Common myeloid progenitor, CD34-positive (primary cell): Measurements from ENCODE around the gene TDG. TPM values are rescaled to one million over a fixed set of nuclear protein-coding genes. Genes with fewer than 3 reads are reported as not detected.

Source experiments
- CTCF ChIA-PET: fragments of 350-600 bp; sonication (Branson Sonifier 250); formaldehyde crosslinking; loops from one replicate; lab custom pipeline; 2021; ENCODE audit warnings: antibody characterized with exemption; lab: Charles Lee
- POLR2A ChIA-PET: fragments of 350-600 bp; sonication (Branson Sonifier 250); formaldehyde crosslinking; loops from one replicate; lab custom pipeline; 2021; ENCODE audit warnings: antibody characterized with exemption; lab: Charles Lee
- DNase-seq, 3 donors: peaks; one replicate each; pipeline versions ENCODE4 v3.0.0 to v3.0.0-alpha.2; 2013
- H3K27ac ChIP-seq, 2 experiments: 1 replicate in 1 of 2; 2 replicates in 1 of 2; pipeline ENCODE4 v1.7.0; 2013; ENCODE audit warnings: inconsistent platforms in 2 of 2, low read length in 2 of 2, mild to moderate bottlenecking in 2 of 2, low read depth in 1 of 2, moderate library complexity in 1 of 2; ENCODE audit not compliant: severe bottlenecking in 2 of 2, insufficient read depth in 1 of 2, poor library complexity in 1 of 2
- H3K27me3 ChIP-seq, 5 experiments: replicated peaks in 2 of 5; 1 replicate in 3 of 5; 2 replicates in 2 of 5; pipeline versions ENCODE4 v1.6.1 to v1.7.0; 2013; ENCODE audit warnings: low read length in 4 of 5, mild to moderate bottlenecking in 2 of 5, moderate library complexity in 2 of 5, inconsistent platforms in 1 of 5; ENCODE audit not compliant: insufficient read depth in 5 of 5, control insufficient read depth in 4 of 5
- H3K36me3 ChIP-seq, 4 experiments: 1 replicate in 2 of 4; 2 replicates in 2 of 4; pipeline versions ENCODE4 v1.6.1 to v1.7.0; 2013; ENCODE audit warnings: low read length in 3 of 4, control low read depth in 1 of 4, mild to moderate bottlenecking in 1 of 4; ENCODE audit not compliant: control insufficient read depth in 4 of 4, insufficient read depth in 4 of 4
- H3K4me1 ChIP-seq, 4 experiments: 1 replicate in 3 of 4; 2 replicates in 1 of 4; pipeline versions ENCODE4 v1.6.1 to v1.7.1; 2013; ENCODE audit warnings: low read length in 3 of 4, mild to moderate bottlenecking in 3 of 4, control low read depth in 1 of 4, inconsistent platforms in 1 of 4, moderate library complexity in 1 of 4; ENCODE audit not compliant: control insufficient read depth in 4 of 4, insufficient read depth in 4 of 4; ENCODE audit errors: control extremely low read depth in 1 of 4
- H3K4me3 ChIP-seq, 7 experiments: 1 replicate in 4 of 7; 2 replicates in 3 of 7; pipeline versions ENCODE4 v1.5.1 to v1.7.0; 2013; ENCODE audit warnings: mild to moderate bottlenecking in 7 of 7, low read length in 6 of 7, moderate library complexity in 6 of 7, inconsistent platforms in 2 of 7, low read depth in 2 of 7, control low read depth in 1 of 7; ENCODE audit not compliant: insufficient read depth in 4 of 7, control insufficient read depth in 1 of 7; ENCODE audit errors: extremely low read depth in 1 of 7
- H3K9me3 ChIP-seq, 5 experiments: 1 replicate in 4 of 5; 2 replicates in 1 of 5; pipeline versions ENCODE4 v1.6.1 to v1.7.1; 2013; ENCODE audit warnings: low read length in 4 of 5, mild to moderate bottlenecking in 2 of 5, inconsistent platforms in 1 of 5, low read depth in 1 of 5, moderate library complexity in 1 of 5; ENCODE audit not compliant: control insufficient read depth in 4 of 5, insufficient read depth in 2 of 5; ENCODE audit errors: control extremely low read depth in 1 of 5
- WGBS: methylation state at CpG from one replicate; pipeline ENCODE4 v1.1.5; 2013; ENCODE audit not compliant: insufficient coverage; 5-methylcytosine and 5-hydroxymethylcytosine counted together
- polyA plus RNA-seq: library from polyadenylated mRNA; unstranded; fragments of 120-200 nt; gene quantifications from one replicate; pipeline ENCODE4 v1.2.1, GENCODE V29; 2013

TDG gene
- 27.3 TPM for polyA plus RNA-seq

DNA sequence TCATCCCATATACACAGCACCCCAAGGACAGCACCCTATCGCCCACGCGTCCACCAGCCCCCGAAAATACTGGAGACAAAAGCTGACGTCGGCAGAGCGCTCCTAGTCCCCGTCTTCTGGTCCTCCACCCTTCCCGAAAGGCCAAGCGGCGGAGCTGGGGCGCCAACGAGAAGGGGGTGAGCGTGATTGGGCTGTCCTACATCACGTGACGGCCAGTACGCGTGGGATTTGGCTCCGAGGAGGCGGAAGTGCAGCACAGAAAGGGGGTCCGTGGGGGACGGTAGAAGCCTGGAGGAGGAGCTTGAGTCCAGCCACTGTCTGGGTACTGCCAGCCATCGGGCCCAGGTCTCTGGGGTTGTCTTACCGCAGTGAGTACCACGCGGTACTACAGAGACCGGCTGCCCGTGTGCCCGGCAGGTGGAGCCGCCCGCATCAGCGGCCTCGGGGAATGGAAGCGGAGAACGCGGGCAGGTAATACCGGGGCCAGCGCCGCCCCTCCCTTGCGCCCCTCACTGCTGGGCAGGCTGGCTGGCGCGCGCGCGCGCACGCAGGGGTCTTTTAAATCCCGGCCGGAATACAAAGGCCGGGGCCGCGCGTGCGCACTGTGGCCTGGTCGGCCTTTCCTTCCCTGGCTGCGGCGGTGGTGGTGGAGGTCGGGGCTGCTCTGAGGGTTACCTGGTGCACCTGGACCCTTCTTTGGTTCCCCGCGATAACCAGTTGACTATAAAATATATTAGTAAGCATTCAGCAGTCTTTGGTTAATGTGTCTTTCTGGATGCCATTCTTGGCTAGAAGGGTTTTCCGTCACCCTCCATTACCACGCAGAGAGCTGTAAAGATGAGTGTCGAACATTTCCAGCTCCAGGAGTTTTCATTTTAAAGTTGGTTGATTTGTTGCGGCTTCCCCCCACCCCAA, at the start of gene TDG:
TDG (plus strand) TSS at position 283 of the 915 bp plus-strand sequence; CDS start at position 449, 166 bp downstream.
- ChIA-PET POLR2A (interaction anchor here (0.6 to 2.4 kb wide), 9 partner anchors 8 to 84 kb away, joined by 3 to 37 read pairs (median 4); partner anchors contain the start of gene HSP90B1), CTCF (interaction anchor here (0.8 to 2.0 kb wide), 9 partner anchors 8 to 143 kb away, joined by 3 to 9 read pairs (median 4); a partner anchor contains a TSS)
- Histone ChIP-seq H3K4me3 (peak within 1 kb of the TSS; percentile 67 to 98 (median 84)), H3K36me3 (peaks cover 0 to 18% (median under 1%) of the 10 kb centered on the region in 4 experiments), H3K4me1 (peaks cover 7 to 26% (median 19%) of the 10 kb centered on the region in 4 experiments), H3K27me3 (no peaks in the 10 kb centered on the region), H3K27ac (peak within 1 kb of the TSS; percentile 88 to 95), H3K9me3 (no peaks in the 10 kb centered on the region)
- peak; percentile 99 to 100 (median 99) for DNase-seq
- WGBS, result 7% methylated on average over 35 of the region's 64 CpGs

DNA sequence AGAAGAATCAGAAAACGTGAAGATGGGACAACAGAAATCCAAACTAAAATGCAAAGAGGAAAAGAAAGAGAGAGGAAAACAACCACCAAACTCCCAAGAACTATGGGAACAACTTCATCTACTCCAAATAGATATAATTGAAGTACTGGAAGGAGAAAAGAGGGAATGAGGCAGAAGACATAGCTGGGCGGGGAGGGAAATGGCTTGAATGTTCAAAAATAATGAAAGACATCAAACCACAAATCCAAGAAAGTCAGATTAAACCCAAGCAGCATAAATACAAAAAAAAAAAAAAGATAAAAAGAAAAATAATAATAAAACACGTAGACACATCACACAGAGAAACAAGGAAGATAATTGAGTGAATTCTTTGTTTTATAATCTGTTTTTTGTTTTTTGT, 47.8 kb upstream of the TDG start:
- no CpG with 5 or more reads among the region's 3 CpGs for WGBS
- Histone ChIP-seq H3K4me1 (no peaks in the 10 kb centered on the region), H3K9me3 (peaks cover 0 to 4% (median 0%) of the 10 kb centered on the region in 5 experiments), H3K36me3 (no peaks in the 10 kb centered on the region), H3K27ac (no peak overlapping the region), H3K27me3 (no peaks in the 10 kb centered on the region), H3K4me3 (no peak overlapping the region)
- ChIA-PET POLR2A (no interaction called here), CTCF (interaction anchor here (0.8 kb wide), 1 partner anchor 10 kb away, joined by 4 read pairs; no protein-coding TSS in a partner anchor)
- no peak for DNase-seq

DNA sequence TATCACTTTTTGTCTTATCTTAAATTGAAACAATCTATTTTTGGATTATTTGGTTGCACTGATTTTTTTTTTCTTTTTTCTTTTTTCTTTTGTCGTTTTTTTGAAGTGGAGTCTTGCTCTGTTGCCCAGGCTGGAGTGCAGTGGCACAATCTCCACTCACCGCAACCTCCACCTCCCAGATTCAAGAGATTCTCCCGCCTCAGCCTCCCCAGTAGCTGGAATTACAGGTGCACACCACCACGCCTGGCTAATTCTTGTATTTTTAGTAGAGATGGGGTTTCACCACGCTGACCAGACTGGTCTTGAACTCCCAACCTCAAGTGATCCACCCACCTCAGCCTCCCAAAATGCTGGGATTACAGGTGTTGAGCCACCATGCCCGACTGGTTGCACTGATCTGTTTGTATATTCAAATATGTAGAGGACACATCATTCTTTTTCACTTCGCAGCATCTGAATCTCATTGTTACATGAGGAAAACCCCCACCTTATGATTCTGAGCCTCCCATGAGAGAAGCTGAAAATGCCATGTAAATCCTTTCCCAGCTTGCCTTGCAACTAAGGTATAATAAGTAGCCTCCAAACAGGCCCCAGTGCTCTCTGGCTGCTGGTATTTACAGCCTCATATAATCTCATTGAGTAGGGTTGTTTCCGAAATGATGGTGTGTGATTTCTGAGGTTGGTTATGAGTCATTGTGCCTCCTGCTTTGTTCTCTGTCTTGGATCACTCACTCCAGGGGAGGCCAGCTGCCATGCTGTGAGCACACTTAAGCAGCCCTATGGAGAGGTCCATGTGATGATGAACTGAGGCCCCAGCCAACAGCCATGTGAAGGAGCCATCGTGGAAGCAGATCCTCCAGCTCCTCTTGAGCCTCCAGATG, 40.7 kb upstream of the TDG start:
- POLR2A ChIA-PET, result no interaction called here
- H3K9me3 ChIP-seq, result no peaks in the 10 kb centered on the region
- H3K27me3 ChIP-seq, result no peaks in the 10 kb centered on the region
- peak in 1 of 3 donors; percentile 27 for DNase-seq
- H3K4me3 ChIP-seq, result no peak overlapping the region
- CTCF ChIA-PET, result interaction anchor here (1.0 to 5.0 kb wide), 4 partner anchors 11 to 90 kb away, joined by 3 to 37 read pairs (median 4); no protein-coding TSS in a partner anchor
- no peak overlapping the region for H3K27ac ChIP-seq
- 100% methylated on average over 4 of the region's 9 CpGs for WGBS
- H3K36me3 ChIP-seq, result no peaks in the 10 kb centered on the region
- peaks cover 7 to 18% (median 15%) of the 10 kb centered on the region in 4 experiments for H3K4me1 ChIP-seq

DNA sequence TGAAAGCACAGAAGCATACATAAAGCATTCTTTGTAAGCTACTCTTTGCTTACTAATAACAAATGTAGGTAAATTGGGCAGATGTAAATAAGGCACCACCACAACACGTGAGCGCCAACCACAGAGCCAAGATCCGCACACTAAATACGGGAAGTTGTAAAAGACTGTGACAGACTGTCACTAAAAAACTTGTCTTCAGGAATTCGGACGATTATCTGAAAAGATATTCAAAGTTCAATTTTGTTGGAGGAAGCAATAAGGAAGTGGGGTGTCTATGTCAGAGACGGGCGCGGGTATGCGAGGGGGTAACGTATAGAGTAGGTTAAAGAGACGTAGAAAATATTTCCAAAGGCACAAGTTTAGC, 37.0 kb upstream of the TDG start:
- H3K27me3 ChIP-seq, result no peaks in the 10 kb centered on the region
- peak; percentile 80 to 91 (median 88) for DNase-seq
- CTCF ChIA-PET, result interaction anchor here (0.7 to 5.0 kb wide), 4 partner anchors 11 to 45 kb away, joined by 4 to 37 read pairs (median 8); no protein-coding TSS in a partner anchor

DNA sequence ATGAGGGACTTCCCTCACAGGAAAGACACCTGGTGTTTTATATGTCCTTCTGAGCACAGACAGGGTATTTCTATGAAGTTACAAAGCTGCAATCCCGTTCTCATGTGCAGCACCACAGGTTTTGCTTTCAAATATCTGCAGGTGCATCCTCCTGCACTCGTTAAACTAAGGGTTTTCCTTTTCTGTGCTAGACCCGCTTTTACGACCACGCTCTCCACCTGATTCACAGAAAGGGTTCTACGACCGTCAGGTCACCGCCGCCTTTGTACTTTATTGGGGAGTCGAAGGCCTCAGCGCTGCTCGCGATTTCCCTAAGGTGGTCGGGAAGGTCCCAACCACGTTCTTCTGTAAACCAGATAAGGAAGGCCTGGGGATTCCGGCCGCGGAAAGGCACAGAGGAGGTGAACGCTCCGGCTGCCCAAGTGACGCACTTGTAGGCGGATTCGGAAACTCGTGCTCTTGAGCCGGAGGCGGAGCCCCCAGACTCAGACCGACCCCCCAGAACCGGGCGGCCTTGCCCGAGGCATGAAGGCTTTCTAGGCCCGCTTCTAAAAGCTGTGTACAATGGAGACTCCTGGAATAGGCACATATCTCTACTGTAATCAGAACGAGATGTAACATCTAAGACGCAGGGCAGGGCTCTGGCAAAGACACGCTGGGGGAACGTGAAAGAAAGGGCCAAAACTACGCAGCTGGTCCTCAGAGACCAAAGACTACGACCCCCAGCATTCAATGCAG, 36.5 kb upstream of the TDG start:
- ChIA-PET POLR2A (interaction anchor here (0.7 to 3.1 kb wide), 17 partner anchors 8 to 1179 kb away, joined by 3 to 25 read pairs (median 4); partner anchors contain the start of genes NFYB, NT5DC3 and TDG), CTCF (interaction anchor here (0.9 to 5.0 kb wide), 5 partner anchors 11 to 46 kb away, joined by 3 to 37 read pairs (median 4); no protein-coding TSS in a partner anchor)
- Histone ChIP-seq H3K36me3 (peaks cover 1 to 21% (median 14%) of the 10 kb centered on the region in 4 experiments), H3K27ac (peak overlapping the region; percentile 99 to 100), H3K27me3 (no peaks in the 10 kb centered on the region), H3K4me3 (peak overlapping the region; percentile 47 to 97 (median 79)), H3K9me3 (no peaks in the 10 kb centered on the region), H3K4me1 (peaks cover 24 to 46% (median 34%) of the 10 kb centered on the region in 4 experiments)
- WGBS, result under 1% methylated on average over 35 of the region's 37 CpGs
- DNase-seq, result peak; percentile 90 to 96 (median 95)

More for the DNA sequence above, 37.0 kb upstream of the TDG start:
- Histone ChIP-seq H3K36me3 (peaks cover 0 to 16% (median 9%) of the 10 kb centered on the region in 4 experiments), H3K9me3 (no peaks in the 10 kb centered on the region), H3K27ac (peak overlapping the region; percentile 99 to 100), H3K4me3 (peak overlapping the region in 6 of 7 experiments; percentile 73 to 97 (median 80)), H3K4me1 (peaks cover 24 to 46% (median 34%) of the 10 kb centered on the region in 4 experiments)
- POLR2A ChIA-PET, result interaction anchor here (1.0 to 3.1 kb wide), 6 partner anchors 12 to 359 kb away, joined by 4 to 25 read pairs (median 12); partner anchors contain the start of genes NFYB and TDG
- 0% methylated on average over 12 of the region's 12 CpGs for WGBS

DNA sequence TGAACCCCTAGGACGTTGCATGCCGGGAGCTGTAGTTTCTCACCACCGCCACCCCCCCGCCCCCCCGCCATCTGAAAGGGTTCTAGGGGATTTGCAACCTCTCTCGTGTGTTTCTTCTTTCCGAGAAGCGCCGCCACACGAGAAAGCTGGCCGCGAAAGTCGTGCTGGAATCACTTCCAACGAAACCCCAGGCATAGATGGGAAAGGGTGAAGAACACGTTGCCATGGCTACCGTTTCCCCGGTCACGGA, 36.0 kb upstream of the TDG start:
- Histone ChIP-seq H3K27ac (peak overlapping the region; percentile 99 to 100), H3K36me3 (peaks cover 3 to 25% (median 17%) of the 10 kb centered on the region in 4 experiments), H3K4me1 (peaks cover 24 to 46% (median 34%) of the 10 kb centered on the region in 4 experiments), H3K9me3 (no peaks in the 10 kb centered on the region), H3K4me3 (peak overlapping the region; percentile 47 to 97 (median 79)), H3K27me3 (no peaks in the 10 kb centered on the region)
- ChIA-PET CTCF (interaction anchor here (0.9 to 3.0 kb wide), 3 partner anchors 10 to 46 kb away, joined by 3 to 11 read pairs (median 3); no protein-coding TSS in a partner anchor), POLR2A (interaction anchor here (0.6 to 3.1 kb wide), 17 partner anchors 9 to 1178 kb away, joined by 3 to 25 read pairs (median 4); partner anchors contain the start of genes NFYB, NT5DC3 and TDG)
- 0% methylated on average over 11 of the region's 18 CpGs for WGBS
- DNase-seq, result no peak
